GM15510 (cell line): ENCODE results near the gene HMHB1.
A peak's percentile ranks its signal among the peaks of the same experiment; 100 is the strongest.

Experiments used
- POLR2A ChIP-seq: IDR thresholded peaks from 3 replicates; pipeline ENCODE4 v1.6.1; 2011; ENCODE audit warnings: borderline replicate concordance; ENCODE audit not compliant: insufficient read length; ENCODE audit errors: extremely low read depth

HMHB1 gene

DNA sequence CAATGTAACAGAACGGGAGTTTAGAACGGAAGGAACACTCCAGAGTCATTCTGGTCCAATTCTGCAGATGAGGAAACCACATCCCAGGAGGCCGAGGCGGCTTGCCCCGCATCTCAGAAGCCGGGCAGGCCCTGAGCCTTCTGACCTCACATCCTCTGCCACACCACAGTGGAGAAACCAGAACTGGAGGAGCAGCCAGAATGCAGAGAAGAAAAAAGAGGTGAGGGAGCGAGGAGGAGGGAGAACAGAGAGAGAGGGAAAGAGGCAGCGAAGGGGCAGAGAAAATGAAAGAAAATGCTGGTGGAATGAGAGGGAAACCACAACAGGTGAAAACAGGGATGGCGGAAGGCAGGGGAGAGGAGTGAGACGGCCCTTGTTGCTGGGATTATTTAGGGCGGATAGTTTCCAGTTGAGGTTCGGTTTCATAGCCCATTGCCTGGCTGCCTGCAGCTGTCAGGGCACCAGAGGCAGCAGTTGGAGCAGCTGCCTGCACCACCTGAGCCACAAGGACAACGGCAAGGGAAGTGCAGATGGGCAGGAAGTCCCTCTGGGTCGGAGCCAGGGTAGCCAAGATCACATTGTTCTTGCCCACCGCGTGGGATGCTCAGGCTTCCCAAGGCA is at the start of gene HMHB1:
Gene HMHB1, plus strand, starts transcription at position 77 of the 621 bp plus-strand sequence.
- TF ChIP-seq POLR2A, result peak; percentile 28

DNA sequence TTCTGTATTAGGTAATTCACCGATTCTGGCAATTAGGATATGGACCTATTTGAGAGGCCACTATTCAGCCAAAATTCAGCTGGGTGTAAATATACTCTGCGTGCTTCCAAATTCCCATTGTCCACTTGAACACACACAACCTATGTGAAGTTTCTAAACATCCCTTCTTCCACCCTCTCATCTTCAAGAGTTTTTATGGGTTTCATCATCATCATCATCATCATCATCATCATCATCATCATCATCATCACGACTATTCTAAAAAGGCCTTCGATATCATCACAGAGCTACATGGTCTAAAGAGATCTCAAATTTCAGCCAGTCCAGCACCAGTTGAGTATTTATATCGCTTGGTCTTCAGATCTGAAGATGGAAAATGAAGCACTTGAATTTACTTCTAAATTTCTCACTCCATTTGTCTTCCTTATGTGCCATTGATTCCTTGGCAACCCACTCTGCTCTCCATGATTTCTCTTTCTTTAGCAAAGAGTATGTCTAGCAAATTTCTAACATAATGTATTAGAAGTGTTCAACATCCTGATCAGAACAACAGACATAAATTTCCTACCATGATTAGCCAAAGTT is 49.2 kb upstream of the HMHB1 start:
- no peak for TF ChIP-seq POLR2A

DNA sequence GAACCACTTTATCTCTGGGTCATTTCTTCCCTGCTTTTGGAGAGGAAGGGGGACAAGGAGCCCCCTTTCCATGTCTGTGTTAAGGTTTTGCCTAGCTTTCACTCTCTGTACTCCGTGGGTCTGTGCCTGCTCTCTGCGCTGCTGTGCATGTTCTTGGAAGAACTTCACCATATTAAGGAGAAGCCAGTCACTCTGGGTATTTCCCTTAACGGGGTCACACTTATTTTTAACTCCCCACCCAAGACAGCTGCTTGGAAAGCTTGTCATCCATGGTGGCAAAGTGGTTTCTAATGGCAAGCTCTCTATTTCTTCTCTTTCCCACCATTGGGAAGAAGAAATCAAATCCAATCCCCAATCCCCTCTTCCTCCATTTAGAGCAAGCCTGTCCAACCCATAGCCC is 44.8 kb upstream of the HMHB1 start:
- no peak for TF ChIP-seq POLR2A

DNA sequence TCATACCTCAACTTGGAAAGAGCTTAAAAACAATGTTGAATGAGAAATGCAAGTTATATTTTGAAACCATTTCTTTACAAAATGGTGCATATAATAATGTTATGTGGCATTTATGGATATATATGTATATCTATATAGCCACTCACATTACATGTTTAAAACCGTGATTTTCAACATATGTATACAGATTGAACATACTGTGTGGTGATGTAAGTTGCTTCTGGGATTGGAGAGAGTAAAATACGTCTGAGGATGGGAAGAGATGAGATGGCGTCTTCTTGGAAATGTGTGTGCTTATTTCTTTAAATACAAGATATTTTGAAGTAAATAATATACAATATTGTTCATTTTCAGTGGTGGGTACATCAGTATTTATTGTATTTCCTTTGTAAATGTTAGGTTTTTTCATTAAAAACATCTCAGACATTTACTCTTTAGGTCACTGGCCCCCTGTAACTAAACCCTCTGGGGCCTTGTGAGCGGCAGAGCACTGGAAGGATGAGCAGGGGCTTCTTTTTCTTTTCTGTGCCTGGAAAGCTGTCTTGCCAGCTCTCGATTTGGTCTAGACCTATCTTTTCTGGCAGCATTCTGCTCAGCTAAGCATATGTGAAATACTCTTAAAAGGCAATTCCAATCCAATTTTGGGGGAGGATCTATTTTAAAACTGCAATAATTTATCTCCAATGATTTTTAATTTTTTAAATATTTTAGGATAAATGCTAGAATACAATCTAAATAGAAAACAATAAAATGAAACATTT is 42.8 kb upstream of the HMHB1 start:
- no peak for TF ChIP-seq POLR2A

DNA sequence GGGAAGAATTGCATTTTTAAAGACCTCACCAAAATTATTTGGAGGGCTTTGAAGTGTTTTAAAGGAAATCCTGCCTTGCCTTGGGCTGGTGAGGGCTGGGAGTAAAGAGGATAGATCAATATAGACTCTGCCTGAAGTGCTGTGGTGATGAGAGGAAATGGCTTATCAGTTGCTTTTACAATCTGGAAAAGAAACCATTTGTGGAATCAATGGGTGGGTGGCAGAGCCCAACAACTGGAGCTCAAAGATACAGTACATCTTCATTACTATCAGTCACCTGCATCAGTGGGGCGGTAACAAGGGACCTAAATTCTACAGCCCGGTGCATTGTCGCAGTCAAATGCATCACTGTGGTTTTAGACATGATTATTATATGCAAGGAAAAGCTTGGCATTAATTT is 41.5 kb upstream of the HMHB1 start:
- no peak for TF ChIP-seq POLR2A

DNA sequence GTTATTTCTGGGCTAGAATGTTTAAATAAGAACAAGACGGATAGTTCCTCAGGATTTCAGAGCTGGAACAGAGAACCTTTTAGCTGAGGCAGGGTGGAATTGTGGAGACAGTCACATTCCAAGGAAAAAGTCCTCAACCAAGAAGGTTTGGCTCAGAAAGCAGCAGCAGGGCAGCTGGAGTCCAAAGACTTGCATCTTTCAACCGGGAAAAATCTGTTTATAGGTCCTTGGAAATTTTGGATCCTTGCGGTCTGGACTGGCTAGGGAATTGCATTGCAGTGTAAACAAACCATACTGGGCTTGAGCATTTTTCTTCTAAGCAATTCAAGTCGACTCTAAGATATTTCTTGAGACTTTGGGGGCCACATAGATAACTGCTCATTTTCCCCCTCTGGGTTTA is 40.8 kb upstream of the HMHB1 start:
- TF ChIP-seq POLR2A, result no peak

DNA sequence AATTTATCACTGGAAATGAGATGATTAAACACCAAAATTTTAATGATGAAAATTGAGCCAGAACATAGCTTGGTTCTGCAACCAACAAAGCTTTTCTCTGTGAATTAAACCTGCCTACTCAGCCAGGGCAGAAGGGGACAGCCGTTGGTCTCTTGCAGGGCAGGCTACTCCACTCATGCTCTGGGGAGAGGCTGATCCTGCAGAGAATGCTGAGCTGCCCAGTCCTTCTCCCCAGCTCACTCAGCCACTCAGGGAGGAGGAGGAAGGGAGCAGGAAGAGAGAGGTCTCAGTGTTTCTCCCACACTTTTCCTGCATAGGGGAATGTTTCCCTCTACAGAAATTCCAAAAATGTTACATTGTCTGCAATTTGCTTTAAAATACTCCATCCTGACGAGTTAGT is 40.4 kb upstream of the HMHB1 start:
- TF ChIP-seq POLR2A, result no peak

DNA sequence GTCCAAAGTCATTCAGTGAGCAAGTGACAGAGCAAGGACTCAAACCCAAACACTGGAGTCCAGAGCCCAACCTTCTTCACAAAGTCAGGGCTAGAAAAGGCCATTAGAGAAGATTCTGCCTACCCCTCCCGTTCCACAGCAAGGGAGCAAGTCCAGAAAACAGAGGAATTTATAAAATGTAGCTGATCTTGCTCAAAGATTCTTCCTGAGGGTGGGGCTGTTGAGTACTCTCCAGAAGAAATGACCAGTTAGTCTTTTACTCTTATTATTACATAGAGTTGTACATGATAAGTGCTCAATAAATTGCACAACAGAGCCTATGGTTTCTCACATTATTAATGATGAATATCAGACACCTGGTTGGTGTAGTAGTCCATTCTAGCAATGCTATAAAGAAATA is 39.3 kb upstream of the HMHB1 start:
- TF ChIP-seq POLR2A, result no peak

DNA sequence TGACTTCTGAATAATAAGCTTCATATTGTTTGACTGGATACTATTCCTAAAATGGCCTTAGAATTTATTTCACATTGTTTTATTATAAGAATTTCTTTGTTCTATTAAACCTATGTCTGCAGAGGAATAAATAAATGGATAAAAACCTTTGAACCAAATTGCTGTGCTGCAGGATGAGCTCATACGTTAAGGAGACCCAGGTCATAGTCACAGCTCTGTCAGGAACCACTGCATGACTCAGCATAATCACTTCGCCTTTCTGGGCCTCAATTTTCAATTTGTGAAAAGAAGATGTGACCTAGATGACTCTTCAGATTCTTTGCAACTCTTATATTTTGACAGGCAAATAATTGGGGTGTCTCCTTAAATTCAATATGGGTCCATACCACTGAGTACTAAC is 36.7 kb upstream of the HMHB1 start:
- TF ChIP-seq POLR2A, result no peak

DNA sequence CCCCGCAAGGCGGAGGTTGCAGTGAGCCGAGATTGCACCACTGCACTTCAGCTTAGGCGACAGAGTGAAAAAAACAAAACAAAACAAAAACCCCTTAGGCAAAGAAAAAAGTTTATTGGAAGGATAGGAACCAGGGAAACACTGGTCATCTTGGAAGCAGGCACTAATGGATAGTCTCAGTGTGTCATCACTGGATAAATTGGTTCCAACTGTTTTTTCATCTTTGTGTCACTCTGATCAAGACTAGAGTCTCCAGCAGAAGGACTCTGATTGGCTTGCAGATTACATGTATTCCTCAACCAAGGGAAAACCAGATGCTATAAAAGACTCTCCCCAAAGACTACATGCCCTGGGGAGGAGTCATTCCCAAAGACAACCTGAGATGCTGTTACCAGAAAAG is 35.0 kb upstream of the HMHB1 start:
- no peak for TF ChIP-seq POLR2A

DNA sequence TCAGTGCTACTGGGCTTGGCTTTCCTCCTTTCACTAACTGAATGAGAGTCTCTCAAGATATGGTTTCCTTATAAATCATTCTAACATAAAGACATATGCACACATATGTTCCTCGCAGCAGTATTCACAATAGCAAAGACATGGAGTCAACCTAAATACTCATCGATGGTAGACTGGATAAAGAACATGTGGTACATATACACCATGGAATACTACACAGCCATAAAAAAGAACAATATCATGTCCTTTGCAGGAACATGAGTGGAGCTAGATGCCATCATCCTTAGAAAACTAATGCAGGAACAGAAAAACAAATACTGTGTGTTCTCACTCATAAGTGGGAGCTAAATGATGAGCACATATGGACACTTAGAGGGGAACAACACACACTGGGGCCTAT is 32.5 kb upstream of the HMHB1 start:
- no peak for TF ChIP-seq POLR2A

DNA sequence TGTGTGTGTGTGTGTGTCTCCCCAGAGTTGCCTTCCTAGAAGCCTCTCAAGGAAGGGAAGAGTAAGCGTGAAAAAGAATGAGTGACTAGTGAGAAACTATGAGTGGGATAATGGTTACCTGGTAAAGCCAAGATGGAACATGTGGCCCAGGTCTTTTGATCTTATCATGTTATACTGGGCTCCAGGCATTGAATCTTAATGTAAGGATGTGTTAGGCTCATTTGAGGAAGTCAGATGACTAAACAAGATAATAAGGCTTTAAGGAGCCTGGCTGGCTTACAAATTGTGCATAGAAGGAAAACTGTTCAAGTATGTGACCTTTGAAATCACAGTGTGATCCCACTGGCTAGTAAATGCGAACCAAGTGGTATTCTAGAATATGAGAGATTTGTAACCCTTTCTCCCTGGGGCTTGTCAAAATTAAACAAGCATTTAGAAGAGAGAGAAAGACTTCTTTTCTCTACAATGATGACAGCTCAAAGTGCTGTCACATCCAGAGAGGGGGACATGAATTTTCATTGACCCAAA is 29.9 kb upstream of the HMHB1 start:
- TF ChIP-seq POLR2A, result no peak

DNA sequence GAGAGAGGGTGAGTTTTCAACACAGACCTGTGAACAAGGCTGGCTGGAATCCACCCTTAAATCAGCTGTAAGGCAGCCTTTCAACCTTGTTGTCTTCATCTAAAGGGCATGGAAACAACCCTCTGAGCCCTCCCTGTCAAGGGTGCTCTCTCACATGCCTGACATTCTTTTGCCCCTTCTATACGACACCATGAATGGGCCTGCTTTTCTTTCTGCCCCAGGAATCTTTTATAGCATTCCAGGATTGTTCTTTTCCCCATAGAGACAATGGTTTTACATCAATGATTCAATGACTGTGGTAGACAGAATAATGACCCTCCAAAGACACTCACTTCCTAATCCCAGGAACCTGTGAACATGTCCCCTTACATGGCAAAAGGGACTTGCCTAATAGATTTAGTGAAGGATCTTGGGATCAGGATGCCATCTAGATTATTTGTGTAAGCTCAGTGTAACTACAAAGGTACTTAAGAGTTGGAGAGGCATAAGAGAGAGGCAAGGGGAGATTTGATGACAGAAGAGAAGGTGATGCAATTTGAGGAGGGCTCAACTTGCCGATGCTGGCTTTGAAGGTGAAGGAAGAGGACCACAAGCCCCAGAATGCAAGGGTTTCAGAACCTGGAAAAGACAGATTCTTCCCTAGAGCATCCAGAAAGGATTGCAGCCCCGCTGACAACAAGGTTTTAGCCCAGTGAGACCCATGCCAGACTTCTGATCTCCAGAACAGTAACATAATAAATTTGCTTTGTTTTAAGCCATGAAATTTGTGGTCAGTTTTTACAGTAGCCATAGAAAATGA is 29.2 kb upstream of the HMHB1 start:
- TF ChIP-seq POLR2A, result no peak

DNA sequence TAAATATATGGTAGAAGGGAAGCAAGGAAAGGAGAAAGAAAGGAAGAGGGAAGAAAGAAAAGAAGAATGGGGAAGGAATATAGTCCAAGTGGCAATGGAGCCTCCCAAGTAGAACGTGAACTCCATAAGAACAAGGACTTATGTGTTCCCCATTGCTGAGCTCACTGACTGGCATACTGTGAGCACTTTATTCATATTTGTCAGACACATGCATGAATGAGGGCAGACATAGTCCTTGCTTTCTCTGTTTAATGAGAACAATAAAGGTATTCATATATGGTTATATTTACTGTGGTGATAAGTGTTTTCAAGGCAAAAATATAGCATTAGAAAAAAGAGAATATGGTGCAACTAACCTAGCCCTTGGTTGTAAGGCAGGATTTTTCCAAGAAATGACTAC is 23.6 kb upstream of the HMHB1 start:
- TF ChIP-seq POLR2A, result no peak
